Mesothelial cell of epicardium (in vitro differentiated cells): ENCODE data around the gene PTER. TPM values are rescaled to one million over a fixed set of nuclear protein-coding genes. Genes with fewer than 3 reads are reported as not detected.
A peak's percentile ranks its signal among the peaks of the same experiment; 100 is the strongest.

Experiments
- DNase-seq, 2 experiments: peaks; one replicate each; pipeline ENCODE4 v3.0.0; 2021; ENCODE audit warnings: low spot score in 2 of 2; ENCODE audit not compliant: unreplicated experiment in 2 of 2
- H3K27ac Mint-ChIP-seq: 2 replicates; pipeline ENCODE4 v1.8.0; 2021; ENCODE audit warnings: mixed read lengths
- H3K27me3 Mint-ChIP-seq: 2 replicates; pipeline ENCODE4 v1.8.0; 2021; ENCODE audit warnings: low read depth, mixed read lengths
- H3K36me3 Mint-ChIP-seq: 2 replicates; pipeline ENCODE4 v1.8.0; 2021; ENCODE audit warnings: mixed read lengths
- H3K4me1 Mint-ChIP-seq: 2 replicates; pipeline ENCODE4 v1.8.0; 2021; ENCODE audit warnings: mixed read lengths
- H3K4me3 Mint-ChIP-seq: 2 replicates; pipeline ENCODE4 v1.8.0; 2021; ENCODE audit warnings: mild to moderate bottlenecking, moderate library complexity, mixed read lengths
- H3K9me3 Mint-ChIP-seq: 2 replicates; pipeline ENCODE4 v1.8.0; 2021; ENCODE audit warnings: mixed read lengths
- CTCF ChIP-seq: fragments of 200-600 bp; sonication (generic); IDR thresholded peaks from one replicate; pipeline ENCODE4 v1.5.0; 2021; ENCODE audit warnings: antibody characterized with exemption; ENCODE audit not compliant: unreplicated experiment
- total RNA-seq: library from RNA; stranded (reverse); gene quantifications from 3 replicates; pipeline ENCODE4 v1.2.1, GENCODE V29; 2021

Gene PTER
- total RNA-seq, 1 donor from 2014 or later = 9.4 TPM

- H3K27ac Mint-ChIP-seq = no peak overlapping the region
- H3K4me3 Mint-ChIP-seq = no peak overlapping the region
- H3K36me3 Mint-ChIP-seq = no peaks in the 10 kb centered on the region
- TF ChIP-seq CTCF = no peak
- H3K27me3 Mint-ChIP-seq = peaks cover 41% of the 10 kb centered on the region
- DNase-seq = no peak
- H3K9me3 Mint-ChIP-seq = no peaks in the 10 kb centered on the region
- H3K4me1 Mint-ChIP-seq = no peaks in the 10 kb centered on the region
Observed at GRCh38 chr10:16544099-16544498, 107.3 kb downstream of the PTER start.

GRCh38 chr10:16544591-16544990 lies 107.8 kb downstream of the PTER start:
- Mint-ChIP-seq H3K4me1 (no peaks in the 10 kb centered on the region), H3K36me3 (no peaks in the 10 kb centered on the region), H3K4me3 (no peak overlapping the region), H3K27ac (no peak overlapping the region), H3K9me3 (no peaks in the 10 kb centered on the region), H3K27me3 (peaks cover 41% of the 10 kb centered on the region)
- no peak for DNase-seq
- TF ChIP-seq CTCF = no peak

- Mint-ChIP-seq H3K27me3 (peaks cover 37% of the 10 kb centered on the region), H3K27ac (no peak overlapping the region), H3K36me3 (no peaks in the 10 kb centered on the region), H3K4me3 (no peak overlapping the region), H3K9me3 (no peaks in the 10 kb centered on the region), H3K4me1 (no peaks in the 10 kb centered on the region)
- TF ChIP-seq CTCF = peak; percentile 48
- DNase-seq = no peak
Observed at GRCh38 chr10:16545116-16545736, 108.4 kb downstream of the PTER start.

DNA sequence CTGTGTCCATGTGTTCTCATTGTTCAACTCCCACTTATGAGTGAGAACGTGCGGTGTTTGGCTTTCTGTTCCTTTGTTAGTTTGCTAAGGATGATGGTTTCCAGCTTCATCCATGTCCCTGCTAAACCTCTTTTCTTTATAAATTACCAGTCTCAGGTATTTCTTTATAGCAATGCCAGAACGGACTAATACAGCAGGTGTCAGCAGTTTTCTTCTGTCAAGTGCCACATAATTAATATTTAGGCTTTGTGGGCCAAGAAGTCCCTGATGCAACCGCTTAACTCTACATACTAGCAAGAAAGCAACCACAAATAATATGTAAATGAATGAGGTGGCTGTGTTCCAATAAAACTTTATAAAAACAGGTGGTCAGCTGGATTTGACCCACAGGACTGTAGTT lies 111.2 kb downstream of the PTER start:
- no peaks in the 10 kb centered on the region for H3K4me1 Mint-ChIP-seq
- DNase-seq = no peak
- TF ChIP-seq CTCF = no peak
- H3K27me3 Mint-ChIP-seq = peaks cover 32% of the 10 kb centered on the region
- no peaks in the 10 kb centered on the region for H3K9me3 Mint-ChIP-seq
- H3K36me3 Mint-ChIP-seq = no peaks in the 10 kb centered on the region
- no peak overlapping the region for H3K27ac Mint-ChIP-seq
- H3K4me3 Mint-ChIP-seq = no peak overlapping the region

GRCh38 chr10:16559236-16559773 lies 122.5 kb downstream of the PTER start:
- DNase-seq = no peak
- no peak for TF ChIP-seq CTCF
- Mint-ChIP-seq H3K27ac (no peak overlapping the region), H3K4me3 (no peak overlapping the region), H3K4me1 (no peaks in the 10 kb centered on the region), H3K9me3 (peaks cover 23% of the 10 kb centered on the region), H3K36me3 (no peaks in the 10 kb centered on the region), H3K27me3 (peaks cover 18% of the 10 kb centered on the region)

DNA sequence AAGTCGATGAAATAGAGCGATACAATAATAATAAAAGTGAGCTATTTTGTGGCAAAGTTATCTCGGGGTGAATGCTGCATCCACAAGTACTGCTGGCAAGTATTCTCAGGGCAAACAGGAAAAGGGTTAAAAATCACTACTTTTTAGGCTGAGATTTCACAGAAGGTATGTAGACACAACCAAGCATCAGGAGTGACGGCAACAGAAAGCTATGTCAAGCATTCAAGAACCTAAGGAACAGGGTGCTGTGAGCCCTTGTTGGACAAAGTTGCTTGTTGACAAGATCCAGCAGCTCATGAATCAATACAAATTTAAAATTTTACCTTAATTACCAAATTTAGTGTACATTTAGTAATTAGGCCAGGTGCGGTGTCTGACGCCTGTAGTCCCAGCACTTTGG lies 126.1 kb downstream of the PTER start:
- Mint-ChIP-seq H3K27ac (no peak overlapping the region), H3K36me3 (no peaks in the 10 kb centered on the region), H3K27me3 (peaks cover 8% of the 10 kb centered on the region), H3K4me3 (no peak overlapping the region), H3K9me3 (peaks cover 16% of the 10 kb centered on the region), H3K4me1 (no peaks in the 10 kb centered on the region)
- TF ChIP-seq CTCF = no peak
- DNase-seq = no peak
